Ascending aorta (tissue), 2 donors: ENCODE measurements around the gene CD247. TPM values are rescaled to one million over a fixed set of nuclear protein-coding genes. Genes with fewer than 3 reads are reported as not detected.

Source experiments
- DNase-seq, 2 donors: peaks; one replicate each; pipeline ENCODE4 v3.0.0-alpha.2; 2019; ENCODE audit warnings: low spot score in 2 of 2
- H3K27ac ChIP-seq, 2 donors: fragments of 200-600 bp; sonication (generic); one replicate each; pipeline ENCODE4 v1.5.1; 2016 to 2017; ENCODE audit warnings: mild to moderate bottlenecking in 1 of 2
- H3K27me3 ChIP-seq: fragments of 200-600 bp; sonication (generic); one replicate; pipeline ENCODE4 v1.5.1; 2017
- H3K36me3 ChIP-seq, 2 donors: fragments of 200-600 bp; sonication (generic); one replicate each; pipeline ENCODE4 v1.5.1; 2016
- H3K4me1 ChIP-seq, 2 donors: fragments of 200-600 bp; sonication (generic); one replicate each; pipeline ENCODE4 v1.5.1; 2016 to 2017; ENCODE audit warnings: mild to moderate bottlenecking in 1 of 2
- H3K4me3 ChIP-seq, 2 donors: fragments of 200-600 bp; sonication (generic); one replicate each; pipeline ENCODE4 v1.5.1; 2016 to 2017; ENCODE audit warnings: mild to moderate bottlenecking in 1 of 2
- H3K9me3 ChIP-seq, 2 donors: fragments of 200-600 bp; sonication (generic); one replicate each; pipeline ENCODE4 v1.5.1; 2016
- intact Hi-C: fragments of 100-400 bp; cut with DNase I; formaldehyde crosslinking; loops from one replicate; pipeline ENCODE4 v1.15.1; 2023
- total RNA-seq: library from RNA; depleted of rRNA; stranded (reverse); fragments of >200 nt; gene quantifications from one replicate; pipeline ENCODE4 v1.1.0, GENCODE V29; 2016
- TF ChIP-seq, protein P1 (sequence below), 3 experiments: fragments of 200-600 bp in 2 of 3; fragments of 450-650 bp in 1 of 3; sonication (generic) in 2 of 3; IDR thresholded peaks; one replicate each; pipeline ENCODE4 v1.5.1; 2016 to 2019; ENCODE audit warnings: antibody characterized with exemption in 3 of 3, mild to moderate bottlenecking in 1 of 3, moderate library complexity in 1 of 3

The CD247 gene
- total RNA-seq, 1 donor from 2014 or later: 3.7 TPM

DNA sequence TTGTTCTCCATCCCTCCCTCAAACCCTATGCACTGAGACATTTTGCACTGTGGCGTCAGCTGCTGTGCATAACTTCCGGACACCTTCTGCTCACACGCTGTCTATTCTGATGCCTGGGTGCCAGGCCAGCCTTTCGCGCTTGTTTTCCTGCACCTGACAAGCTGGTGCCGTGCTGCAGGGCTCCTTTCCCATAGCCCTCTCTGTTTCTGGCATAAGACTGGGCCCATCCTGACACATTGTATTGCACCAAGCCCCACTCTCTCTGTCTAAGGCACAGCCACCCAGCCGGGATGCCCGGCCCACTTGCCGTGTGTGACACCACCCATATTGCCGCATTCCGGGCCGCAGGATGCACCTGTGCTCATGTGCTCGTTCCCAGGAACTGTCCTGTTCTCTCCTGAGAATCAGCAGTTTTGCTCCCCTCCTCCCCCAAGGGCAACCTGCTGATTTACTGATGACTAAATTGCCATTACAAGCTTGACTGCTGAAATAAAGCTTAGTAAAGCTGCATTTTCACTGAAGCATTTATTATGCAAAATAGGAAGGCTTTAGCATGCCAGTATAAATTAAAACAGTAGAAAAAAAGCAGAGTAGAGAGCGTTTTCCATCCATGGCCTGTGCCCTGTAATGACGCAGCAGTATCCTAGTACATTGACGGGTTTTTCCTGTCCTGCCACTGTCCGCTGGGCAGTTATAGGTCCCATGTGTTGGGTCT, 88.0 kb downstream of the CD247 start:
- no peak overlapping the region for H3K4me3 ChIP-seq
- DNase-seq: no peak

DNA sequence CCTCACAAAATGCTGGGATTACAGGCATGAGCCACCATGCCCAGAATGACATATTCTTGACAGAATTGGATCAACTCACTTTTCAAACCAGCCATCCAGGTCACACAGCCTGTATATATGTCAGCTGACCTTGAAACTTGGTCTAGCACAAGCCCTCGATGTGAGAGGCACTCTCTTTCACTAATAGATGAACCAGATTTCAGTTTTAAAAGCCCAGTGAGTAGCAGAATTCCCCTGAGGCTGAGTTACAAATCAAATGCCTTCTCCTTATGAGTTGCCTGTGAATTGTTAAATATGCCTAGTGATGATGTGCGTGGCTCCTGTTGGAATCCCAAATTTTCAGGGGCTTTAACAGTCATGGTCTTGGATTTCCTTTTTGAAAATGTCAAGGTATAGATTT, 88.7 kb downstream of the CD247 start:
- no peaks in the 10 kb centered on the region for H3K36me3 ChIP-seq

More for the DNA sequence above, 88.0 kb downstream of the CD247 start:
- TF ChIP-seq, protein P1, sequence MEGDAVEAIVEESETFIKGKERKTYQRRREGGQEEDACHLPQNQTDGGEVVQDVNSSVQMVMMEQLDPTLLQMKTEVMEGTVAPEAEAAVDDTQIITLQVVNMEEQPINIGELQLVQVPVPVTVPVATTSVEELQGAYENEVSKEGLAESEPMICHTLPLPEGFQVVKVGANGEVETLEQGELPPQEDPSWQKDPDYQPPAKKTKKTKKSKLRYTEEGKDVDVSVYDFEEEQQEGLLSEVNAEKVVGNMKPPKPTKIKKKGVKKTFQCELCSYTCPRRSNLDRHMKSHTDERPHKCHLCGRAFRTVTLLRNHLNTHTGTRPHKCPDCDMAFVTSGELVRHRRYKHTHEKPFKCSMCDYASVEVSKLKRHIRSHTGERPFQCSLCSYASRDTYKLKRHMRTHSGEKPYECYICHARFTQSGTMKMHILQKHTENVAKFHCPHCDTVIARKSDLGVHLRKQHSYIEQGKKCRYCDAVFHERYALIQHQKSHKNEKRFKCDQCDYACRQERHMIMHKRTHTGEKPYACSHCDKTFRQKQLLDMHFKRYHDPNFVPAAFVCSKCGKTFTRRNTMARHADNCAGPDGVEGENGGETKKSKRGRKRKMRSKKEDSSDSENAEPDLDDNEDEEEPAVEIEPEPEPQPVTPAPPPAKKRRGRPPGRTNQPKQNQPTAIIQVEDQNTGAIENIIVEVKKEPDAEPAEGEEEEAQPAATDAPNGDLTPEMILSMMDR (IDR thresholded peaks at IDR 0.05): no peak
- H3K36me3 ChIP-seq: no peaks in the 10 kb centered on the region
- H3K4me1 ChIP-seq: no peaks in the 10 kb centered on the region
- H3K27me3 ChIP-seq: no peaks in the 10 kb centered on the region
- intact Hi-C loops: no loop called here
- H3K9me3 ChIP-seq: no peaks in the 10 kb centered on the region
- no peak overlapping the region for H3K27ac ChIP-seq

DNA sequence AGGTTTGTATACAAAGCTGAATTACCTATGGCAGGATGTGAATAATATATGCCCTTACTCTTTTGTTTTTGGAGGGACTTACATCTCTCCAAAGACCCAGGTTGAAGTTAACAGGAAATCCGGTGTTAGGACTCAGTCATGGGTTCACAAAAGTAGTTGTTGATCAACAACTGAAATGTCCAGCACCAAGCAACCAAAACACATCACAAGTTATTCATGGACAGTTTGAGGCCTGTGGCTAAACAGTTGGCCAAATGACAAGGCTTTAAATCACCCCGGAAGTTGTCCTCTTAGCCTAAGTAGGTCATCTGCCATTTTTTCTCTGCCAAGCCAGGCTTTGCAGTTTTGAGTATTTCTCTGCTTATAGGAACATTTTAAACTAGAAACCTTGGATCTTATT, 89.9 kb downstream of the CD247 start:
- H3K4me1 ChIP-seq: no peaks in the 10 kb centered on the region
- TF ChIP-seq, protein P1 (IDR thresholded peaks at IDR 0.05): no peak
- H3K4me3 ChIP-seq: no peak overlapping the region
- intact Hi-C loops: no loop called here
- H3K36me3 ChIP-seq: no peaks in the 10 kb centered on the region
- H3K9me3 ChIP-seq: no peaks in the 10 kb centered on the region
- H3K27ac ChIP-seq: no peak overlapping the region
- H3K27me3 ChIP-seq: no peaks in the 10 kb centered on the region
- DNase-seq: no peak

More for the DNA sequence above, 88.7 kb downstream of the CD247 start:
- Histone ChIP-seq H3K27me3 (no peaks in the 10 kb centered on the region), H3K4me1 (no peaks in the 10 kb centered on the region), H3K4me3 (no peak overlapping the region), H3K9me3 (no peaks in the 10 kb centered on the region), H3K27ac (no peak overlapping the region)
- TF ChIP-seq, protein P1 (IDR thresholded peaks at IDR 0.05): no peak
- intact Hi-C loops: no loop called here
- DNase-seq: no peak

DNA sequence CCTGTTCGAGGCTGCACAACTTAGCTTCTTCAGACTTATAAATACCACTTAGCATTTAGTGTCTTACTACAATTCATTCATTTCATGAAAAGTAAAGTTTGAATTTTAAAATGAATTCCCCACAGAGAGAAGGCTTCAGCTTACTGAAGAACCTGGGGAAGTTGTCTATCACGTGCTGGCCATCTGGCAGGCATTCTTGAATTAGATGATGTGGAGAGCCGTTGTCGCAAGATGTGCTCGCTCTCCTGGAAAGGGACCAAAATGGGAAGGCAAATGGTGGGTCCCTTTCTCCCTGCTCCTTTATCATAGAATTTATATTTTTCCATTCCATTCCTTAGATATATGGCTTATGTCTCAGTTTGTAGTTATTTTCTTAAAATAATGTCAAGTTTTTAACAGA, 90.5 kb downstream of the CD247 start:
- H3K9me3 ChIP-seq: no peaks in the 10 kb centered on the region
- TF ChIP-seq, protein P1 (IDR thresholded peaks at IDR 0.05): no peak
- H3K4me1 ChIP-seq: no peaks in the 10 kb centered on the region
- DNase-seq: no peak
- H3K27me3 ChIP-seq: no peaks in the 10 kb centered on the region
- no peak overlapping the region for H3K27ac ChIP-seq
- H3K36me3 ChIP-seq: no peaks in the 10 kb centered on the region
- H3K4me3 ChIP-seq: no peak overlapping the region
- intact Hi-C loops: no loop called here

DNA sequence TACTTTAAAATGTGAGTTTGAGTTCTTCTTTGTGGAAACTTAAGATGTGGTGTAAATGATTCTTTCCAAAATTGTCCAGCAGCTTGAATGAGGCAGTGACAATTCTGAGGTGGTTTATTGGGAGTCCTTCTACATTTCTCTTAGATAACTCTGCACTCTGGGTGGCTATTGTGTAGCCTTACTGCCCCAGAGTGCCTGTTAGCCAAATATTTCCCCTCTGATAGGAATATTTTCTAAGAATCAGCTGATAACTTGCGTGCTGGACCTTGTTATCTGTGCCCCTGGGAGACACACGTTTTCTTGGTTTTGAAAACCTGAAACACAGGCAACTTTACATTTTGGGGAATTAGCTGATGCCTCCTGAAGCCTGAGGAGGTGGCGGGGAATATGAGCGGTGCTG, 91.6 kb downstream of the CD247 start:
- TF ChIP-seq, protein P1 (IDR thresholded peaks at IDR 0.05): no peak
- no peaks in the 10 kb centered on the region for H3K4me1 ChIP-seq
- H3K36me3 ChIP-seq: no peaks in the 10 kb centered on the region
- DNase-seq: no peak
- no peaks in the 10 kb centered on the region for H3K9me3 ChIP-seq
- intact Hi-C loops: no loop called here
- H3K27me3 ChIP-seq: no peaks in the 10 kb centered on the region
- no peak overlapping the region for H3K4me3 ChIP-seq
- H3K27ac ChIP-seq: no peak overlapping the region
